AG08396 (cell line): Measurements from ENCODE around the gene WARS2.

ENCODE experiments used
- DNase-seq: peaks from one replicate; pipeline ENCODE4 v3.0.0; 2012; ENCODE audit warnings: low spot score, mixed read lengths

Gene WARS2

GRCh38 chr1:119015547-119015946 lies 124.9 kb downstream of the WARS2 start:
- DNase-seq, result no peak

DNA sequence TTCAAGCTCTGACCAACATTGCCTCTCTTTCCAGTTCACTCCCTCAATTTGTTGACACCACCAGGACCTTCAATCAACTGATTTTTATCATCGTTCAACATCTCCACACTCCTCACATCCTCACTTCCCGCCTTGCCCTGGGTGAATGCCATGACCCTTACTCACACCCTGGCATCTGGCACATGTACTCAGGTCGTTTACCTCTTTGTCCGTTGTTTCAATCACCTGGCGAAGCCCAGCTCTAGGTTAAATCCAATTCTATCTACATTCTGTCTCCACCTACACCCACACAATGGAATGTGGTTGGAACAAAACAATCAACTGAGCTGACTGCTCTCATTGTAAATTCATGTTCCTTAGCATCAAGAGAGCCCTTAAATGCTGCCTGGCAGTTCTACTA lies 128.1 kb downstream of the WARS2 start:
- DNase-seq, result no peak

DNA sequence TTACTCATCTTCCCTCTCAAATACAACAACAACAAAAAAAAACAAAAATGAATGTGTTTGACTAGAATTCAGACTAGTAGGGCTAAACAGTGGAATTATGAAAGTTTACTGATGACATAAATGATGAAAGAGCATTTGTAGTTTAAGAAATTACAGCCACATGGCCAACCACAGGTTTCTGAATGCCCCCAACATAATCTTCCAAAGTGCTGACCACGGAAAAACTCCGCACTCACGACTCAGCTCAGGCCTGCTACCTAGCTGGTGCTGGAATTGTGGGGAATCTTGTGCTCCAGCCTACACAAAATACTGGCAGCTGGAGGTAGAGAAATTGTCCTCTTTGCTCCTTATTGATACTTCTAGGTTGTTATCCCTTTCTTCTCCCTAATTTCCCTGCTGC lies 128.7 kb downstream of the WARS2 start:
- DNase-seq, result no peak

- DNase-seq, result no peak
Measured at GRCh38 chr1:119011116-119011515, 129.3 kb downstream of the WARS2 start.

DNA sequence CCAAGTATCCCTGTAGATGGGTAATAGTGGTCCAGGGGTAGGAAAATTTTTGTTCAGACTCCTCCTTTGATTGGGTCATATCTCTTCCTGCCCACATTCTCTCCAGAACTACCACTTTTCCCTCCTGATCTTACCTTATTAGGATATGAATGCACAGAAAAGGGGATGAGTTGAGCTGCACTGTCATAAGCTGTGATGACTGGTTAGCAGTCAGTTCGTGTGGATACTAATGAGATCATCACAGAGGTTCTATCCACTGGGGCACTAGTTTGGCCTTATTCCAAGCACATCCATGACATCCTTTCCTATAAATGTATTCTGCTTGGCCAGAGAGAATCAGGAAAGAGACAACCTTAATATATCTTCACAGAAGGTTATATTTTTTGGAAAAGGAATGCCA lies 130.3 kb downstream of the WARS2 start:
- DNase-seq, result no peak

GRCh38 chr1:119009312-119009655 lies 131.2 kb downstream of the WARS2 start:
- no peak for DNase-seq

DNA sequence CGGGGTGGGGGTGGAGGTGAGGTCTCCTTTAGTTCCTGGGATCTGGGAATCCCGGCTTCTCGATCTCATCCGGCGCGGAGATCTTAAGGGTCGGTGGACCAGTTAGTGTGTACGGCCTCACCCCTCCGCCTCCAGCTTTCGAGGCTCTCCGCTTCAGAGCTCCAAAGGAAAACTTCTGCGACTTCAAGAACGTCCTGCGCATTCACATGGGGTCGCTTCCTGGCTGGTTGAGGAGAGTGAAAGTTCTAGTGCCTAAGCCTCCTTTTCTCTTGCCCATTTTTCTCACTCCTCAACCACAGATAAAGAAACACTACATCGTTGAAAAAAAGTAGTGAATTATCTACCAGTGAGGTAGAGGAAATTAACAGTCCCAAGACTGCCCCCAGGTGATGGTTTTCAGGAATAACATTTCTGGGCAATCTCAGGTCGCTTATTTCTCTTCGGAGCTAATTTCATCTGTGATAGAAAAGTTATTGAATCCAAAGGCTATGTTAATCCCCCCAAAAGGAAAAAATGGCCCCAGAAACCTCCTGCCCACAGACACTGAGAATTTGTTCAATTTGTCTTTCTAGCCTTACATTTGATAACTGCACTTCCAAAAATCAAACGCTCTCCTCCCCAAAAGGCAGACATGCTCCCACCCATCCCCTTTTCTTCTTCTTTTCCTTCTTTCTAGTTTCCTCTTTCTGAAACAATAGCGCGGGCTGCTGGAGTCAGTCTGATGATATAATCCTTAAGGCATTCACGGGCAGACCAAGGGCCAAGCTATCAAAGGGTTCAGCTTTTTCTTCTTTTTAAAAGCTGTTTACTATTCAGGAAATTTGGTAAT lies 131.8 kb downstream of the WARS2 start:
- peak; percentile 74 for DNase-seq

DNA sequence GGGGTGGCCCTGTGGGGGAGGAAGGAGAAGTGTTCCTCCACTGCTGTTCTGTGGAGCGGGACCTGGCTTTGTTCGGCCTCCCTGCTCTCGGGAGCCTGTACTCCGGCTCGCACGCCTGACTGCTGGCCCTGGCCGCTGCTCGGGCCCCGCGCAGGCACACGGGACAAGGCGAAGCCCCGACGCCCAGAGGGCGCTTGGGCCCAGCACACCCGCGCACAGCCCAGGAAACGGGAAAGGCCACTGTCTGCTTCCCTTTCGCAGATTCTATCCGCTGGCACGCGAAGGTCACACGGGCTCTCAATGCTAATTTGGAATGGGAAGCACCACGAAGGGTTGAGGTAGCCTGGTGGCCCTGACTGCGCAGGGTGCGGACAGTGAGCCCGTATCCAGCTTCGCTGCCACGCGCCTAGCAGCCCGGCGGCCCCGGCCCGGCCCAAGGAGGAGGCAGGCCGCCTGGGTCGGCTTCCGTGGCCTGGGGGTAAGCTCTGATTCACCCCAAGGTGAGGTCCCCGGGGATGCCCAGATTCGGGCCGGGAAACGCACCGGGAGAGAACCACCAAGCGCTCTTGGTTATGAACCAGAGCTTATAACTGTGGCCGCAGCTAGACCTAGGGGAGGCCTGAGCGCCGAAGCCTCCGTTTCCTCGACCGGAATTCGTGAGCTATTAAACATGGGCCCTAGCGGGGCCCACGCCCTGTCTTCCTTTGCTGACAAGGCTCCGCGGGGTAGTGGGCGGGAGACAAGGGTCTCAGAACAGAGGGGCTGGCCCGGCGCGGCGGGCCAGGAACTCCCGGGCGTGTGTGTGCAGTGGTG lies 132.6 kb downstream of the WARS2 start:
- DNase-seq, result peak; percentile 21

- DNase-seq, result no peak
Measured at GRCh38 chr1:119007339-119007669, 133.1 kb downstream of the WARS2 start.

GRCh38 chr1:119006406-119007279 lies 133.8 kb downstream of the WARS2 start:
- DNase-seq, result no peak

- DNase-seq, result no peak
Measured at GRCh38 chr1:119005724-119006405, 134.6 kb downstream of the WARS2 start.

- DNase-seq, result no peak
Measured at GRCh38 chr1:119004781-119005180, 135.7 kb downstream of the WARS2 start.

- no peak for DNase-seq
Measured at GRCh38 chr1:119004129-119004527, 136.3 kb downstream of the WARS2 start.

DNA sequence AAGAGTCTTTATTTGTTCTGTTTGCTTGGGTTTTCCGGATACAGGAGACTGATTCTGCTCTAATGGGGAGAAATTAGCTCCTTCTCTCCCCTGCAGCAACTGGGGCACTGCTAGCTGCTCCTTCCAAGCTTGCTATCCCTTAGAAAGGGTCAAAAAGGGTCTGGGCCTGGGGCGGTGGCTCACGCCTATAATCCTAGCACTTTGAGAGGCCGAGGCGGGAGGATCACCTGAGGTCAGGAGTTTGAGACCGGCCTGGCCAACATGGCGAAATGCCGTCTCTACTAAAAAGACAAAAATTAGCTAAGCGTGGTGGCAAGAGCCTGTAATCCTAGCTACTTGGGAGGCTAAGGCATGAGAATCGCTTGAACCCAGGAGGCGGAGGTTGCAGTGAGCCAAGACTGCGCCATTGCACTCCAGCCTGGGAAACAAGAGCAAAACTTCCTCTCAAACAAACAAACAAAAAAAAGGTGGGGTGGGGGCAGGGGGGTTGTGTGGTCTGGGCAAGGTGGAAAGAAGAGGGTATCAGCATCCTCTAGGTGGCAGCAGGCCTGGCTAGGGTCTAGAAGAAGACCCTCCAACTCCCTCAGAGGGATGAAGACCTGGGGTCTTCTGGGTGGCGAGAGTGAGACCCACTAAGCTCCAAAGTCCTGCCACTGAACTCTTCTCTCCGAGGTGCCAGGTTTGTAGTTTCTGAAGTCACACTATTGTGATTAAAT lies 136.9 kb downstream of the WARS2 start:
- DNase-seq, result no peak

- DNase-seq, result peak; percentile 83
Measured at GRCh38 chr1:119002028-119002686, 138.3 kb downstream of the WARS2 start.

DNA sequence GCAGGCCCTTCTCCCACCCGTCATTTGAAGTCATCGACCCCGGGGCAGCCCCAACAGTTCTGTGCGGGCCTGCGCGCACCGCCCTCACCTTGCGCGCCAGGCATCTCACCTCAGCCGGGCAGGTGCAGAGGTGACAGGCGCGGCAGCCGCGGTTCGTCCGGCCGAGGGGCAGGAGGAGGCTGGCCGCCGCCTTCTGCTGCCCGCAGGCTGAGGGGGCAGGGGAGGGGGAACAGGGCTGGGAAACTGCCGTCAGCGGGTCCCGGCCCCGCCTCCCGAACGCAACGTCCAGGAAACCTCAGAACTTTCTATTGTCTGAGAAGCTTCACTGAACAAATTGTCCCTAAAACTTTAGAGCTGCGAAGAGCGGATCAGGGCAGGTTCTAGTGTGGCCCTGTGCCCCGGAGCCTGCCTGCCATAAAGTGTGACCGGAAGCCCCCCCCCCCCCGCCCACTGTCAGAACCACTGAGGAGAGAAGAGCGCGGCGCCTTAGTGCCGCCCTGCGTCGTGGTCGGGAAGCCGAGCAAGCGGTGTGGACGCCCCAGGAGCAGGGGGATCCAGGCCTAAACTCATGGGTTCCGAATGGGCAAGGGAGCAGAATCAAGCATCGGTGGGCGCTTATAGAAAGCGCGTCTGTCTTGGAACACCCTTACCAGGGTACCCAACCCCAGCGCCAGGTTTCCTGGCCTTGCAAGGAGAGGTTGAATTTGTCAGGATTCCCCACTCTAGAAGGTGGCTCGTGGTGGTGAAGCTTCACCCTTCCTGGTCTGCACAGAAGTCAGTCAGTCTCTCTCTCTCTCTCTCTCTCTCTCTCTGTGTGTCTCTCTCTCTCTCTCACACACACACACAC lies 139.0 kb downstream of the WARS2 start:
- no peak for DNase-seq

GRCh38 chr1:119000371-119001180 lies 139.9 kb downstream of the WARS2 start:
- no peak for DNase-seq

GRCh38 chr1:118999348-119000071 lies 140.9 kb downstream of the WARS2 start:
- no peak for DNase-seq
